ENCODE measurements around the gene ANKRD65. TPM values are rescaled to one million over a fixed set of nuclear protein-coding genes. Genes with fewer than 3 reads are reported as not detected.
"Not testable (repeated sequence)": the region's sequence is repeated elsewhere in the genome, so short reads cannot be mapped to it uniquely, and the experiment has no call there.

The ANKRD65 gene
- total RNA-seq, 1 donor from 2014 or later, result 0.07 TPM

DNA sequence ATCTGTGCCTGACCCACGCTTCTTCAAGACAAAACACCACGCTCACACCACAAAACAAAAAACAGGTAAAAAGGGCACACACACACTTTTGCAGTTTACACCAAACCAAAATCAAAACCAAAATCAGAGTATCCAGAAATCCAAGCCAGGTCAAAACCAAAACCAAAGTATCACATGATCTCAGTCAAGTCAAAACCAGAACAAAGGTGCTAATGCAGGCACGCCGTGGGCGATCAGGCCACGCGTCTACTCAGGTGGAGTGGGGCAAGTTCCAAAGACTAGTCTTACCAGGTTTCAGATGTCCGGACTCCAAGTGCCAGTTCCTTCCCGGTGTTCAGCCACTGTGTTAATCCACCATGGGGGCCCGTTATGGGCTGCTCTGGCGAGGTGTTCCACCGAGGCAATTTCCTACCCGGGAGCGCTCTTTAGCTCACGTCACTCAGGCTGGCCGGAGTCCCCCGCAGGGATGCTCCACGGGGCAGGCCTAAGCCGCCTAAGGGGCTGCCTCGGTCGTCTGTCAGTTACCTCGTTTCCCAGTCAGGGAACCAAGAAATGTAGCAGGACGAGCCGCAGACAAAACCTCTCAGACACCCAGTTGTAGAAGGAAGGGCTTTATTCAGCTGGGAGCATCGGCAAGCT, 3.1 kb downstream of the ANKRD65 start:
- not testable (repeated sequence) for DNase-seq (ENCODE audit: low read depth, low spot score)

DNA sequence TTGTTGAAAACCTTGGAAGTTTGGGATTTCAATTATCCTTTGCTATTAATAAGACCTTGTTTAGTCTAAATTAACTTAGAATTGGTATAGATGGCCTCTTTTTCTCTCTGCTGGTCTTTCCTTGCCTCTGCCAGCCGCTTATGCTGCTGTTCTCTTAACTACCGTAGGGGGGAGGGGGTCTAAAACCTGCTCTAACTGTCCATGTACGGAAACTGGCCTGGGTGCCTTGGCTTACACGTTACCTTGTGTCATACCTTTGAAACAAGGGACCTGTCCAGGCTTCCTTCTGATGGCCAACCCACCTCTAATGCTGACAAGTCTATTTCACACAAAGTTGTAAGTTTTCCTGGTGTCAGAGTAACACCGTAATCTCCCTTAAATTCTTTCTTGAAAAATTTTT, 3.7 kb downstream of the ANKRD65 start:
- not testable (repeated sequence) for DNase-seq (ENCODE audit: low read depth, low spot score)

DNA sequence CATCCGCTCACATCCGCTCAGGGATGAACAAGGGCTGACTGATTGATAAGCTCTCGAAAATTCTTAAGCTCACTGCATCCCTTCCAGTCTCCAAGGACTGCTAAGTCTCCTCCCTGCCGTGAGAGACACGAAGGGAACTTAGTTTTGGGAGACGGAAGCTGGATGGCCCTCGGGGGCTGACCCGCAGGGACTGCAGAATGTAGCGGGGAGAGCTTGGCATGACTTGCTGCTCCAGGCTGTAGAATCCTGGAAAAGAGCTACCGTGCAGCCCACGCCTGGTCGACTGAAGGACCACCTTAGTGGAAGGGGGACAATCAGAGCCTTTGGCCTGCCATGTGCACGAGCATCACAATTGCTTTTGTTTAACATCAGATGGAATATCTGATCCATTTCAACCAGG, 5.3 kb downstream of the ANKRD65 start:
- DNase-seq (ENCODE audit: low read depth, low spot score), result no peak

DNA sequence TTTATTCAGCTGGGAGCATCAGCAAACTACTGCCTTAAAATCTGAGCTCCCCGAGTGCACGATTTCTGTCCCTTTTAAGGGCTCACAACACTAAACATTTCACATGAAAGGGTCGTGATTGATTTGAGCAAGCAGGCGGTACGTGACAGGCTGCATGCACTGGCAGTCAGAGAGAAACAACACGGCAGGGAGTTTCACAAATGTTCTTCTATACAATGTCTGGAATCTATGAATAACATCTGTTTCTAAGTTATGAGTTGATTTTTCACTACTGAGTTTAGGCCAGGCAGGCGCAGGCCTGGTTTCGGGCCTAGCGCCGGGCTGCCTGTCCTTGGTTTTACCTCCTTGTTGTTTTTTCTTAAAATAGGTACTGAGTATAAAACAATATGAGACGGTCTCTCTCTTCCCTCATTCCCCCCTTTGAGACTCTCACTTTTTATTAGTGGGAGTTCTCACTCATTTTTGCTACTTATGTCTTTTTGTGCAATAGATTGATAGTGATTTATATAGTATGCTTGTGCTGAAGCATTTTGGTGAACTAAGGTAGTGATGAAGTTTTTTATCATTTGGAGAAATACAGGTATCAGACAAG, 8.7 kb downstream of the ANKRD65 start:
- DNase-seq (ENCODE audit: low read depth, low spot score), result not testable (repeated sequence)

DNA sequence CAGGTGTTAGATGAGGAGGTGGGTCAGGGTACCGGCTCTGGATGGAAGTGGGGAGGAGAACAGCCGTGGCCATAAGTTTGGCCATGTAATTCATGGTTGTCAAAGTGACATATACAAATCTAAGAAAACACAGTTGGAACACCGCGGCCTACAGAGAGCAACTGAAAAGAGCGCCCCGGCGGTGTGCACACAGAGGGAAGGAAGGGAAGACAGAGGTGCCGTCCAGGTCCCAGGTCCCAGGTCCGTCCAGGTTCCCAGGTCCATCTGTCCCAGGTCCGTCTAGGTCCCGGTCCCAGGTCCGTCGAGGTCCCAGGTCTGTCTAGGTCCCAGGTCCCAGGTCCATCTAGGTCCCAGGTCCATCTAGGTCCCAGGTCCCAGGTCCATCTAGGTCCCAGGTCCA, 9.4 kb downstream of the ANKRD65 start:
- DNase-seq (ENCODE audit: low read depth, low spot score), result no peak

DNA sequence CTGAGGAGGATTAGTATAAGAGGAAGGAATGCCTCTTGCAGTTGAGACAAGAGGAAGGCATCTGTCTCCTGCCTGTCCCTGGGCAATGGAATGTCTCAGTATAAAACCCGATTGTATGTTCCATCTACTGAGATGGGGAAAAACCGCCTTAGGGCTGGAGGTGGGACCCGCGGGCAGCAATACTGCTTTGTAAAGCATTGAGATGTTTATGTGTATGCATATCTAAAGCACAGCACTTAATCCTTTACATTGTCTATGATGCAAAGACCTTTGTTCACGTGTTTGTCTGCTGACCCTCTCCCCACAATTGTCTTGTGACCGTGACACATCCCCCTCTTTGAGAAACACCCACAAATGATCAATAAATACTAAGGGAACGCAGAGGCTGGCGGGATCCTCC, 10.8 kb downstream of the ANKRD65 start:
- DNase-seq (ENCODE audit: low read depth, low spot score), result not testable (repeated sequence)

DNA sequence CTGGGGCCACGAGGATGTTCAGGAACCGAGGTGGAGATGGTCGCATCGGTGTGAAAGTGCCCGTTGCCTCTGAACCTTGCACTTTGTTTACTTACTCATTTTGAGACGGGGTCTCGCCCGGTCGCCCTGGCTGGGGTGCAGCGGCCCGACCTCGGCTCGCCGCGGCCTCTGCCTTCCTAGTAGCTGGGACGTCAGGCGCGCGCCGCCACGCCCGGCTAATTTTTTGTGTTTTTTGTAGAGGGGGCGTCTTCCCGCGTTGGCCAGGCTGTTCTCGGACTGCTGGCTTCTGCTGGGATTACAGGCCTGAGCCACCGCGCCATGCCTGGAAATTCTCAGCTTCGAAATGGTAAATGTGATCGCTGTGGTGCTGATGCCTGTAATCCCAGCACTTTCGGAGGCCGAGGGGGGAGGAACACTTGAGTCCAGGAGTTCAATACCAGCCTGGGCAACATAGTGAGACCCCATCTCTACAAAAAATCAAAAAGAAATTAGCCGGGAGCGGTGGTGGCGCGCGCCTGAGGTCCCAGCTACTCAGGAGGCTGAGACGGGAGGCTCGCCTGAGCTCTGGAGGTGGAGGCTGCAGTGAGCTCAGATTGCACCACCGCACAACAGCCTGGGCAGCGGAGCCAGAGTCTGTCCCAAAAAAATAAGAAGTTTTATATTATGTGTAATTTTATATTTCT, 13.3 kb downstream of the ANKRD65 start:
- DNase-seq (ENCODE audit: low read depth, low spot score), result no peak

DNA sequence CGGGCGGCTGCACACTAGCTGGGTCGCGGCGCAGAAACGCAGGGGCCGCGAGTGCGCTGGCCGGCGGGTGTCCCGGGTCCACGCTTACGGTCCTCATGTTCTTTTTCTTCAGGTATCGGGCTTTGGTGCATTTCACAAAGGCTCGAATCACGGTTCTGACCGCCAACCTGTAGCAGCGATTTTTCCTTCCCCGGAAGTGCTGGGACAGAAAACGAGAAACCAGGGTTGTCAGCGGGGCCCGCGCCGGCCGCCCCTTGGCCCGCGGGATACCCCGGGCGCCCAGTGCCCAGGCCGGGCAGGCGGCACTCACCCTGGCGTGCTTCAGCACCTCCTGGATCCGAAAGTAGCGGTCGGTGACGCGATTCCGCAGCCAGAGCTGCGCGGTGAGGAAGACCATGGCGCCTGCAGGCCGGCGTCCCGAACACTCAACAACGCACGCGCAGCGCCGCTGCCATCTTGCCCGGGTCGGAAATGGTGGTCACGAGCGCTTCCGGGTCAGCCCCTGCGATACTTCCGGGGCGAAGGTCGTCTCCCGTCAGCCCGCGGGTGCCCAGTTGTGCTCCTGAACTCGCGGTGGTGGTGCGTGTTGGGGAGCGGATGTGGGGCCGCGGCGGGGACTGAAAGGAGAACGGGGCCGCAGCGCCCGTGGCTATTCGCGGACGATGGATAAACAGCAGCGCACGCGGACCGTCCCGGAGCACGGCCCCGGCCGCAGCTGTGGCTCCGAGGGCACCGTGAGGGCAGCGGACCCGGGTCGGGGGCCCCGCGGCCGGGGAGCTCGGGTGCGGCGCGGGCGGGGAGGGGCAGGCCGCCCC, 14.0 kb downstream of the ANKRD65 start, which contains the start of gene MRPL20:
Gene MRPL20, minus strand, starts transcription at position 473 of the 815 bp plus-strand sequence. Its CDS starts 76 bp downstream, at position 397.
- DNase-seq (ENCODE audit: low read depth, low spot score), result peak; percentile 55

DNA sequence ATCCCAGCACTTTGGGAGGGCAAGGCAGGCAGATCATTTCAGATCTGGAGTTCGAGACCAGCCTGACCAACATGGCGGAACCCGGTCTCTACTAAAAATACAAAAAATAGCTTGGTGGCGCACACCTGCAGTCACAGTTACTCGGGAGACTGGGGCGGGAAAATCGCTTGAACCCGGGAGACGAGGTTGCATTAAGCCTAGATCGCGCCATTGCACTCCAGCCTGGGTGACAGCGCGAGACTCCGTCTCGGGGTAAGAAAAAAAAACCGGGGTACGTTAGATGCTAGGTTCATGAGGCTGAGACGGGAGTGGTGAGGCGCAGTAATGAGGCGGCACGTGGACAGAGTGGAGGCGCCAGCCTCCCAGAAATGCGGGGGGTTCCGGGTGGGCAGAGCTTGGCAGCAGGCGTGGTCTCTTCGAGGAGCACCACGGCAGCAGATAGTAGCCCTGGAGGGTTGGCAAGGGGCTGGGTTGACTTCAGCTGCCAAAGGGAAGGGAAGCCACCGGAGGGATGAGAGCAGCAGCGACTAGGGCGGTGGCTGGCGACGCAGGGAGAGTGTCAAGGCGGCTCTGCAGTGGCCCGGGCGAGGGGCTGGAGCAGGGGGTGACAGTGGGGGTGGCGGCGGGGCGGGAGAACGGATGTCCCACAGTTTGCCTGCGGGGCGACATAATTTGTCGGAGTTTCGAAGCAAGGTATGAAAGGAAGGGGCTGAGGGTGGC, 14.8 kb downstream of the ANKRD65 start:
- no peak for DNase-seq (ENCODE audit: low read depth, low spot score)

DNA sequence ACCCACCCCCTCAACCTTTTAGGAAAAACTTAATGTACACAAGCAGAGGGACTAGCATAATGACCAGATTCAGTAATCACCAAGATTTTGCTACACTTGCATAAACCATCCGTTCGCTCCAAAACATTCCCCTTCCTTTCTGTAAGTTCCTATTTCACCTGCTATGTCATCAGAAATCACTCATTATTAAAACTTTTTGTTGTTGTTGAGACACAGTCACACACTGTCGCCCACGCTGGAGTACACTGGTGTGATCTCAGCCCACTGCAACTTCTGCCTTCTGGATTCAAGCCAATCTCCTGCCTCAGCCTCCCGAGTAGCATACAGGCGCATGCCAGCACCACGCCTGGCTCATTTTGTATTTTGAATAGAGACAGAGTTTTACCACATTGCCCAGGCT, 17.4 kb downstream of the ANKRD65 start:
- no peak for DNase-seq (ENCODE audit: low read depth, low spot score)

DNA sequence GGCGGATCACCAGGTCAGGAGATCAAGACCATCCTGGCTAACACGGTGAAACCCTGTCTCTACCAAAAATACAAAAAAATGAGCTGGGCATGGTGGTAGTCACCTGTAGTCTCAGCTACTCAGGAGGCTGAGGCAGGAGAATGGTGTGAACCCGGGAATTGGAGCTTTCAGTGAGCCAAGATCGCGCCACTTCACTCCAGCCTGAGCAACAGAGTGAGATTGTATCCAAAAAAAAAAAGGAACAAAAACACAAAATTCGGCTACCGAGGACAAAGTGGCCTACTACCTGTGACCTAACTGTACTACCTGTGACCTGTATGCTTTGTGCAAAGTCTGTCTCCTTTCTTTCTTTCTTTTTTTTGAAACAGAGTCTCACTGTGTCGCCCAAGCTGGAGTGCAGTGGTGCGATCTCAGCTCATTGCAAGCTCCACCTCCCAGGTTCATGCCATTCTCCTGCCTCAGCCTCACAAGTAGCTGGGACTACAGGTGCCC, 18.1 kb downstream of the ANKRD65 start:
- DNase-seq (ENCODE audit: low read depth, low spot score), result not testable (repeated sequence)

DNA sequence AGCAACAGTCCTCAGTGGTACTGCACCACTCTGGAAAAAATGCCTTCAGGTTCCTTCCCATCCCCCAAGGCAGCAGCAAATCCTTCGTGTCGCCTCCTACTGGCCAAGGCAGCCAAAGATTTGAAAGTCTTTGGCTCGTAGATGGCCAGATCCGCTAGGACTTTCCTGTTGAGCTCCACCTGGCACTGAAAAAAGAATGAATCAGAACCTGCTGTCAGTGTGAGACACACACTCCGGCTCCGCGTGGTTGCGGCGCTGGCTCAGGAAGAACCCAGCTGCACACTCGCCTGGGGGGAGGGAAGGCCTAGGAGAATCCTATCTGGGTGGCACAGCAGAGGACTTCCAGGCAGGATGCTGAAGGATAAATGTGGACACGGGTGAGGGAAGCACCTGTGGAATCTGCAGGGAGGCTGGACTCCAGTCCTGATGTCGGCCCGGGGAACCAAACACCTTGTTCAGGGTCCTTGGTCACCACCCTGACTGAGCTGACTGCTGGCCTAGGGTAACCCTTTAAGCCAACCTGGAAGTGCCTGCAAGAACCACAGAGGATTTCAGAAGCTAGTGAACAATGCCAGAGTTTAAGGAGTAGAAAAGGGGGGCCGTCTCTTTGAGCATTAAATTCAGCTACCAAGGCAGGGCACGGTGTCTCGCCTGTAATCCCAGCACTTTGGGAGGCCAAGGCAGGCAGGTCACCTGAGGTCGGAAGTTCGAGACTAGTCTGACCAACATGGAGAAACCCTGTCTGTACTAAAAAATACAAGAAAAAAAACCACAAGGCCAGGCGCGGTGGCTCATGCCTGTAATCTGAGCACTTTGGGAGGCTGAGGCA, 18.8 kb downstream of the ANKRD65 start:
- DNase-seq (ENCODE audit: low read depth, low spot score), result peak; percentile 33

DNA sequence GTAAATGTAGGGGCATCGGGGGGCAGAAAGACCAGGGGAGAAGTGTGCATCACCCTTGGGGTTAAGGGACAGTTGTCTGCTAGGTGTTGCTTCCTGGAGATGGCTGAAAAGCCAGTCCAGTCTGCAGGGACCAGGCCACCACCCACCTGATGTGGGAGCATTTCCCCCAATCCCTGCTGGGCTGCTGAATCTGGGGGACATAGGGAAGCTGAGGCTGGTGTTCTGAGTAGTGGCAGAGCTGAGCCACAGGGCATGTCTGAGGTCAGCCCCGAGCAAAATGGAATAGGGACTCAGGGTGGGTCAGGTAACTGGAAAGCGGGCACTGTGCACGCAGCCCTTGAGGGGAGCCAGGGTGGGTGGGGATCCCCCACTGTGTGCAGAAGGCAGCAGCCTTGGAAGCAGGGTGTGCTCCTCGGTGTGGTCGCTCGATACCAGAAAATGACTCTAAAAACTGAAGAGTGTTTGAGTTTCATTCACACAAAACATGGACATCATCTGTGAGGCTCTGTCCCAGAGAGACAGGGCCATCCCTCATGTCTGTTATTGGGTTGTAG, 19.5 kb downstream of the ANKRD65 start:
- DNase-seq (ENCODE audit: low read depth, low spot score), result no peak

DNA sequence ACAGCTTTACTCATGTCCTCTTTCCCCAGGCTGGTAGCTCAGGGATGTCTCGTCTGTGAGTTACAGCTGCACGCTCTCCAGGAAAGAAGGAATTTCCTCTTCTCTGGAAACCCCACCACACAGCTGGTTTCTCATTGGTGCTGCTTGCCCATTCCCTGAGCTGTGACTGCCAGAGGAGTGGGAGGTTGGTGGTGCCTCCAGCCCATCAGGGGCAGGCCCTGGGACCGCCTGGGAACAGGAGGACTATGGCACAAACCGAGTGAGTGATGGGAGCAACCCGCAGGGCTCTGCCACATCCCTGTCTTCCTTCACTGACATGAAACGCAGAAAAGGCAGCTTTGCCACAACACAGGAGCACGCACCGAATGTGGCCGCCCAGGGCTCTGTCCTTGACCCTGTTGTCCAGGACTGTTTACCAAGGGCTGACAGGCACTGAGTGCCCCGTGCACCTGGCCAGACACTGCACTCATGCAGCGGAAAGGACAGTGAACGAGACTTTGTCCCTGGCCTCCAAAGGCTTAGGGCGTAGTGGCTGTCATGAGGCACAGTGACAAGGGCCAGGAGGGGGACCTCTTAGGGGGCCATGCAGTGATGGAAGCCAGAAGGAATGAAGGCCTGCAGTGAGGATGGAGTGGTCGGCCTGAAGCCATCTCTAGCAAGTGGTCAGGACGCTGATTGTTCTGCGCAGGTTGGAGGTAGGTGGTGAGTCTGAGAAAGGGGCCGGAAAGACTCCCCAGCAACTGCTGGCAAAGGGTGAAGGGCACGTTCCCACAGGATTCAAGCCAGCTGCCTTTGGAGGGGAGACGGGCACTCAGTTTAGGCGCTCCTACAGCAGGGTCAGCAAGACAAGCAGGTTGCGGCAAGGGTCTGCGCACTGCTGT, 20.3 kb downstream of the ANKRD65 start:
- no peak for DNase-seq (ENCODE audit: low read depth, low spot score)

DNA sequence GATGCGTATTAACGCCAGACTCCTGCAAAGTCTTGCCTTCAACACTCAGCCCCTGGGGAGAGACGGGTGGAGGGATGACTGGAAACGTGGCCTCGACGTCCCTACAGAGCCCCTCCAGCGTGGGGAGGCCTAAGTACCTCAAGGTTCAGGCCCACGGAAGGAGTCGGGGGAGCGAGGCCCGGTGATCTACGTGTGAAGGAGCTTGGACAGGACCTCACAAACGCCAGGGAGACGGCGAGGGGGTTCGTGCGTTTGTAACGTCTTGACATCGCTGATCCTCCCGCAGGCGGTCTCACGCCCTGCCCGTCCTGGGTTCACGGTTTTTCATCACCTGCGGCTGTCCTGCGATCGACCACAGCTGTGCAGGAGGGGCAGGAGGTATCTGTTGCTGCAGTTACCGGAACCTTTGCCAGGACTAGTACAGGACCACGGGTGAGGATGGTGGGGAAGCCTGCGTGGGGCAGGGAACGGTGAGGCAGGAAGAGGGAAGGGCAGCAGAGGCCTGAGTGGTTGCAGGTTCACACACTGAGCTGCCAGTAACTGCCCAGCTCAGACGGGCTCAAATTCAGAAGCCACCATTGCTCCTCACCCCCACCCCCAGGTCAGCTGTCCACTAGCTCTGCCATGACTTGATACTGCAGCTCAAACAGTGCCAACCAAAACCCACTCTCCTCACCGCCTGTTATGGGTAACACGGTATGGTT, 21.1 kb downstream of the ANKRD65 start:
- no peak for DNase-seq (ENCODE audit: low read depth, low spot score)

DNA sequence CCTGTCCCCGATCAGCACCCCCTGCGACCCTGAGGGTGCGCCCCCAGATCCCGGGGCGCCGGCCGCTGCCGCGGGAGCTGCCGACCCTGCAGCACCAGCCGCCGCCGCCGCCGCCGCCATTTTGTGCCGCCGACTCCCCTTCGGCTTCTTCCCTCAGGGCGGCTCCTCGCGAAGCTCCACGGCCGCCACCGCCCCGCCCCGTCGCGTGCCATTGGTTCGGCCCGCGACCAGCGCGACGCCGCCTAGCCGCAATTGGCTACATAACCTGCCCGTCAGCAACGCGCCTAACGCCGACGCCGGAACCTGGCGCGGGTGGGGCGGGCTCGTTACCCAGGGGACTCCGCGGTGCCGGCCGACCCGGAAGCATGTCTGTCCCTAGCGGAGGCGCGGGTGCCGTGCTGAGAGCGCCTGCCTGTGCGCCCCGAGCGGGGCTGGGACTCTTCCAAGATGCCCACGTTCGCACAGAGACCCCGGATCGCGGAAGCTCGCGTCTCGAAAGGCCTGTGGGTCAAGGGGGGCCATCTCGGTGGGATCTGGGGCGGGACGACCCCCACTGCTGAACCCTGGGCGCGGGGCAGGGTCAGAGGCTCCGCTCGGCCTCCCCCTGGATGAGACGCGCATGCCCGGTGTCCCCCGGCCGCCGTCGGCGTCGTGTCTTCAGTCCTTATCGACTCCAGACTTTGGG, 21.7 kb downstream of the ANKRD65 start, which contains the start of gene CCNL2:
Gene CCNL2, minus strand, starts transcription at position 149 of the 685 bp plus-strand sequence. Its CDS starts 29 bp downstream, at position 120.
- DNase-seq (ENCODE audit: low read depth, low spot score), result peak; percentile 90

DNA sequence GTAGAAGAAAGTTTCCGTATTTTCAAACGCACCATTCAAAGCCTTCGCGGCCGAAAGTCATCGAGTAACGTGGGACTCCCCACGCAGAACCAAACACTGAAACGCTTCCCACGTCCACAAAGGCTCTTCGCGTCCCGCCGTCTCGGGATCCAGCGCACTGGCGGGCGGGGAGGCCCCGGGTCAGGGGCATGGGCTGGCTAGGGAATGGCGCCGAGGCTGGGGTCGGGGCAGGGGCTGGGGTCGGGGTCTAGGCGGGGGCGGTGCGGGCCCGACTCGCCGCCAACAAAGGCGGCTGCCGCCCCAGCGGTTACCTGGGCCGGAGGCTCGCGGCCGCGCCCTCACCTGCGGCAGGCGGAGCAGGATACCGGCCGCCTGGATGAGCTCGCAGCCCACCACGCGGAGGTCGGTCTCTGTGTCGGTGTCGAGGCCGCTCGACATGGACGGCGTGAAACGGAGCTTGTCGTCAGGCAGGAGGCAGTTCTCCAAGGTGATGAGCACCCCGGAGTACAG, 22.3 kb downstream of the ANKRD65 start:
- no peak for DNase-seq (ENCODE audit: low read depth, low spot score)
